ENCODE measurements around the gene MZB1.
A peak's percentile ranks its signal among the peaks of the same experiment; 100 is the strongest.

MZB1 gene

DNA sequence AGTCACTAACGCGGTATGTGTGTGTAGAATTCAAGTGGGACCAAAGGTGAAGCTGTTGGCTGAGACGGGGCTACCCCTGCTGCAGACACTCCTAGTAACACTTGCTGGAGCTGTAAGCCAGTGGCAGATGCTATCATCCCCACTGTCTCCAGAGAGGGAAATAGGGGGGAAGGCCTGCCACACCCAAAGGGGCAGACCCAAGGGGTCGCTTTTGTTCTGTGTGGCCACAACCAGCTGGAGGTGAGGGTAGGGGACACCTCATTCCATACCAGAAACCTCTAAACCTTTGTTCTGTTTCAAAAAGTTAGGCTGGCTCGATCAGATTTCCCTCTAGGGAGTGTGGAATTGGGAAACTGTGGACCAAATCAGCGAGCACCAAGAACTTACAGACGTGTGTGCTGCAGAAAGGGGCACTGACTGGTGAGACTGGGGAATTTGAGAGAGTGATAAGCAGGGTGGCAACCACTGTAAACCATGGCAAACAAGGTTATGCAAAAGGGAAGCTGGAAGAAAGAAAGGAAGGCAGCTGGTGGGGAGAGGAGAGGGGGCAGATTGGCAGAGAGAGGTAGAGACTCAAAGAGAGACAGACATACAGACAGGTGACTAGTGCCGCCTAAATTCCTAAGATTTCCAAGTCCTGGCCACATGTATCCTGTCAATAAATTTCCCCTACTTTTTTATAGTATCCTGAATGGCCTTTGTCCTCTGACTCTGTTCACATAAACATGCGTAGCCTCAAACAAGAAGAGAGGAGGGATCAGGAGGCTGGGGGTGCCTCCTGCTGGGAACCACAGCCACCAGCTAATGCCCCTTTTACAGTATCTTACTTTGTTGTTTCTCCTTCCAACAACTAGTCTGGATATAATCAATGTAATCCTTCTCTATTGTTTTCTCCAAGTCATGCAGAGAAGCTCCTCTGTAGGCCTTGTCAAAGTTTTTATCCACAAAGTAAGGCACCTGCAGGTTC is 29.8 kb upstream of the MZB1 start:
- Histone ChIP-seq H3K9ac (ENCODE audit: low read depth in 1 of 2, low read length in 2 of 2) (no peak overlapping the region), H3K9me3 (ENCODE audit: control insufficient read depth in 1 of 2, low read length in 2 of 2) (no peaks in the 10 kb centered on the region), H3K36me3 (ENCODE audit: control insufficient read depth in 1 of 2, insufficient read depth in 2 of 2, low read length in 2 of 2) (no peaks in the 10 kb centered on the region), H3K27ac (ENCODE audit: low read depth, low read length) (no peak overlapping the region), H3K4me1 (ENCODE audit: control insufficient read depth in 1 of 2, insufficient read depth in 2 of 2, low read length in 2 of 2) (peaks cover 44 to 46% of the 10 kb centered on the region in 2 donors), H3K27me3 (ENCODE audit: control insufficient read depth in 1 of 2, insufficient read depth in 2 of 2, low read length in 2 of 2) (no peaks in the 10 kb centered on the region), H3K4me3 (ENCODE audit: low read depth in 1 of 2, low read length in 2 of 2) (no peak overlapping the region)

- no peak overlapping the region for H3K4me3 ChIP-seq (ENCODE audit: low read depth in 1 of 2, low read length in 2 of 2)
- H3K9me3 ChIP-seq (ENCODE audit: control insufficient read depth in 1 of 2, low read length in 2 of 2), result no peaks in the 10 kb centered on the region
- H3K36me3 ChIP-seq (ENCODE audit: control insufficient read depth in 1 of 2, insufficient read depth in 2 of 2, low read length in 2 of 2), result no peaks in the 10 kb centered on the region
- peaks cover 50 to 51% of the 10 kb centered on the region in 2 donors for H3K4me1 ChIP-seq (ENCODE audit: control insufficient read depth in 1 of 2, insufficient read depth in 2 of 2, low read length in 2 of 2)
- no peaks in the 10 kb centered on the region for H3K27me3 ChIP-seq (ENCODE audit: control insufficient read depth in 1 of 2, insufficient read depth in 2 of 2, low read length in 2 of 2)
- no peak overlapping the region for H3K9ac ChIP-seq (ENCODE audit: low read depth in 1 of 2, low read length in 2 of 2)
- H3K27ac ChIP-seq (ENCODE audit: low read depth, low read length), result no peak overlapping the region
Observed at GRCh38 chr5:139418793-139419192, 29.1 kb upstream of the MZB1 start.

GRCh38 chr5:139417214-139417613 is 27.5 kb upstream of the MZB1 start:
- Histone ChIP-seq H3K27ac (ENCODE audit: low read depth, low read length) (no peak overlapping the region), H3K4me1 (ENCODE audit: control insufficient read depth in 1 of 2, insufficient read depth in 2 of 2, low read length in 2 of 2) (peaks cover 50 to 54% of the 10 kb centered on the region in 2 donors), H3K36me3 (ENCODE audit: control insufficient read depth in 1 of 2, insufficient read depth in 2 of 2, low read length in 2 of 2) (no peaks in the 10 kb centered on the region), H3K9me3 (ENCODE audit: control insufficient read depth in 1 of 2, low read length in 2 of 2) (no peaks in the 10 kb centered on the region), H3K9ac (ENCODE audit: low read depth in 1 of 2, low read length in 2 of 2) (no peak overlapping the region), H3K27me3 (ENCODE audit: control insufficient read depth in 1 of 2, insufficient read depth in 2 of 2, low read length in 2 of 2) (no peaks in the 10 kb centered on the region), H3K4me3 (ENCODE audit: low read depth in 1 of 2, low read length in 2 of 2) (no peak overlapping the region)

GRCh38 chr5:139416651-139417050 is 26.9 kb upstream of the MZB1 start:
- Histone ChIP-seq H3K27ac (ENCODE audit: low read depth, low read length) (no peak overlapping the region), H3K9ac (ENCODE audit: low read depth in 1 of 2, low read length in 2 of 2) (no peak overlapping the region), H3K4me3 (ENCODE audit: low read depth in 1 of 2, low read length in 2 of 2) (no peak overlapping the region), H3K4me1 (ENCODE audit: control insufficient read depth in 1 of 2, insufficient read depth in 2 of 2, low read length in 2 of 2) (peaks cover 50 to 54% of the 10 kb centered on the region in 2 donors), H3K9me3 (ENCODE audit: control insufficient read depth in 1 of 2, low read length in 2 of 2) (no peaks in the 10 kb centered on the region), H3K36me3 (ENCODE audit: control insufficient read depth in 1 of 2, insufficient read depth in 2 of 2, low read length in 2 of 2) (no peaks in the 10 kb centered on the region), H3K27me3 (ENCODE audit: control insufficient read depth in 1 of 2, insufficient read depth in 2 of 2, low read length in 2 of 2) (no peaks in the 10 kb centered on the region)

DNA sequence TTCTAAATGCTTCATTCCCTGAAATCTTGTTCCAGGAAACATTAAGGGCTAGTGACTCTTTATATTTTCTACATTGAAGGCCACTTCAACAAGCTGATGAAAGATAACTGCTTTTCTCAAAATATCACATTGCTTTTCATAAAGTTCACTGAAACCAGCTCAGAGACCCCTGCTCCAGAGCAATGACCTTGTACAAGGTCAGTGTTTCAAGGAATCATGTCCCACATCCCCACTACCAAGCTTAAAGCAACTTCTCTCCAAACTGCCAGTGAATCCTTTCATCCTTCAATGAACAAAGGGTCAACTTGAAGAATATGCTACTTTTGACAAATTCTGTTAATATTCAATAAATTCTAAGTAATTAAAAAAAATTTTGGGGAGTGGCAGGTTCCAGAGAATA is 26.2 kb upstream of the MZB1 start:
- Histone ChIP-seq H3K9me3 (ENCODE audit: control insufficient read depth in 1 of 2, low read length in 2 of 2) (no peaks in the 10 kb centered on the region), H3K36me3 (ENCODE audit: control insufficient read depth in 1 of 2, insufficient read depth in 2 of 2, low read length in 2 of 2) (no peaks in the 10 kb centered on the region), H3K4me3 (ENCODE audit: low read depth in 1 of 2, low read length in 2 of 2) (no peak overlapping the region), H3K27me3 (ENCODE audit: control insufficient read depth in 1 of 2, insufficient read depth in 2 of 2, low read length in 2 of 2) (no peaks in the 10 kb centered on the region), H3K4me1 (ENCODE audit: control insufficient read depth in 1 of 2, insufficient read depth in 2 of 2, low read length in 2 of 2) (peaks cover 50 to 54% of the 10 kb centered on the region in 2 donors), H3K27ac (ENCODE audit: low read depth, low read length) (no peak overlapping the region), H3K9ac (ENCODE audit: low read depth in 1 of 2, low read length in 2 of 2) (no peak overlapping the region)

- peaks cover 50 to 54% of the 10 kb centered on the region in 2 donors for H3K4me1 ChIP-seq (ENCODE audit: control insufficient read depth in 1 of 2, insufficient read depth in 2 of 2, low read length in 2 of 2)
- no peaks in the 10 kb centered on the region for H3K27me3 ChIP-seq (ENCODE audit: control insufficient read depth in 1 of 2, insufficient read depth in 2 of 2, low read length in 2 of 2)
- H3K4me3 ChIP-seq (ENCODE audit: low read depth in 1 of 2, low read length in 2 of 2), result peak overlapping the region in 1 of 2 donors; percentile 2
- no peaks in the 10 kb centered on the region for H3K9me3 ChIP-seq (ENCODE audit: control insufficient read depth in 1 of 2, low read length in 2 of 2)
- peak overlapping the region; percentile 15 to 22 for H3K9ac ChIP-seq (ENCODE audit: low read depth in 1 of 2, low read length in 2 of 2)
- H3K27ac ChIP-seq (ENCODE audit: low read depth, low read length), result no peak overlapping the region
- H3K36me3 ChIP-seq (ENCODE audit: control insufficient read depth in 1 of 2, insufficient read depth in 2 of 2, low read length in 2 of 2), result no peaks in the 10 kb centered on the region
Observed at GRCh38 chr5:139415221-139415861, 25.6 kb upstream of the MZB1 start.

DNA sequence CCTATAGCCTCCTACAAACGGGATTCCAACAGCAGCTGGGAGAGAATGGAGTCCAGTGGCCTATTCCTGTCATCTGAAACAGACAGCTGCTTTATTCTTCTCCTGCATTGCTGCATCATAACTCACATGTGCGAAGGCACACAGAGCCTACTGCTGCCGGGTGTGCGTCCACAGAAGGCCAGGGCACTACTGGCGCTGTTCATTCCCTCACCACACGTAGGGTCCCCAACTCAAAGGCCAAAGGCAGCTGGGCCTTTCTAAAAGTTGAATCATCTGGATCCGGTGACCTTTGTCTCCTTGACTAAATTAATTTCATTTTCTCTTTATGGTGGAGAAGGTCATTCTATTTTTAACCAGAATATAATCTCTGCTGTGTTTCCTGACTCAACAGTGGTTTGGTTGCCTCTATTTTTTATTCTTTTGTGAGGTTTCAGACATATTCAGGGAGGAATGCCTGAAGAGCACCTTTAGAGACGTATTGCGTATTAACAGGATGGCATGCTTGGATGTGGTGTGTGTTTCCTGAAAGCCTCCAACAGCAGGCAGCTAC is 24.9 kb upstream of the MZB1 start:
- peaks cover 45 to 48% of the 10 kb centered on the region in 2 donors for H3K4me1 ChIP-seq (ENCODE audit: control insufficient read depth in 1 of 2, insufficient read depth in 2 of 2, low read length in 2 of 2)
- H3K4me3 ChIP-seq (ENCODE audit: low read depth in 1 of 2, low read length in 2 of 2), result peak overlapping the region in 1 of 2 donors; percentile 14
- peak overlapping the region; percentile 6 for H3K27ac ChIP-seq (ENCODE audit: low read depth, low read length)
- H3K27me3 ChIP-seq (ENCODE audit: control insufficient read depth in 1 of 2, insufficient read depth in 2 of 2, low read length in 2 of 2), result no peaks in the 10 kb centered on the region
- peak overlapping the region; percentile 15 to 22 for H3K9ac ChIP-seq (ENCODE audit: low read depth in 1 of 2, low read length in 2 of 2)
- H3K36me3 ChIP-seq (ENCODE audit: control insufficient read depth in 1 of 2, insufficient read depth in 2 of 2, low read length in 2 of 2), result no peaks in the 10 kb centered on the region
- no peaks in the 10 kb centered on the region for H3K9me3 ChIP-seq (ENCODE audit: control insufficient read depth in 1 of 2, low read length in 2 of 2)

DNA sequence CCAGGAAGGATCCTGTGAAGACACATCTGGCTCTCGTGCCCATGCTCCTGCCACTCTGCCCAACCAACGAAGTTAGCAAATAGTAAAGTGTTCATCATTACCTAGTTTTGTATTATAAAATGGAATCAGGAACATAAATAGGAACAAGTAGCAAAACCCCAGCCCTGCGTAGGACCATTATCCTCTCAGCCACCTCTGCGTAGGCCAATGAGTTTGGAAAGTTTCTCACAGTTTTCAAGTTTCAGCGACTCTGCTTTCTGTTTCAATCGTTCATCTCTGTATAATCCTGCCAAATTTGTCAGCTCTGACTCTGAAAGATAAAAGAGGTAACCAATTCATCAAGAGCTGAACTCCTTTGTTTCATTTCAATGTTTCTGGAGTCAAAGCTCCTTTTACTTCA is 24.2 kb upstream of the MZB1 start:
- Histone ChIP-seq H3K27ac (ENCODE audit: low read depth, low read length) (no peak overlapping the region), H3K4me1 (ENCODE audit: control insufficient read depth in 1 of 2, insufficient read depth in 2 of 2, low read length in 2 of 2) (peaks cover 38 to 41% of the 10 kb centered on the region in 2 donors), H3K9me3 (ENCODE audit: control insufficient read depth in 1 of 2, low read length in 2 of 2) (no peaks in the 10 kb centered on the region), H3K36me3 (ENCODE audit: control insufficient read depth in 1 of 2, insufficient read depth in 2 of 2, low read length in 2 of 2) (no peaks in the 10 kb centered on the region), H3K4me3 (ENCODE audit: low read depth in 1 of 2, low read length in 2 of 2) (no peak overlapping the region), H3K9ac (ENCODE audit: low read depth in 1 of 2, low read length in 2 of 2) (peak overlapping the region in 1 of 2 donors; percentile 22), H3K27me3 (ENCODE audit: control insufficient read depth in 1 of 2, insufficient read depth in 2 of 2, low read length in 2 of 2) (no peaks in the 10 kb centered on the region)

GRCh38 chr5:139413153-139413552 is 23.4 kb upstream of the MZB1 start:
- peaks cover 30 to 34% of the 10 kb centered on the region in 2 donors for H3K4me1 ChIP-seq (ENCODE audit: control insufficient read depth in 1 of 2, insufficient read depth in 2 of 2, low read length in 2 of 2)
- no peak overlapping the region for H3K27ac ChIP-seq (ENCODE audit: low read depth, low read length)
- no peaks in the 10 kb centered on the region for H3K36me3 ChIP-seq (ENCODE audit: control insufficient read depth in 1 of 2, insufficient read depth in 2 of 2, low read length in 2 of 2)

More at GRCh38 chr5:139413153-139413552, 23.4 kb upstream of the MZB1 start:
- H3K27me3 ChIP-seq (ENCODE audit: control insufficient read depth in 1 of 2, insufficient read depth in 2 of 2, low read length in 2 of 2), result no peaks in the 10 kb centered on the region
- H3K4me3 ChIP-seq (ENCODE audit: low read depth in 1 of 2, low read length in 2 of 2), result no peak overlapping the region
- no peaks in the 10 kb centered on the region for H3K9me3 ChIP-seq (ENCODE audit: control insufficient read depth in 1 of 2, low read length in 2 of 2)
- no peak overlapping the region for H3K9ac ChIP-seq (ENCODE audit: low read depth in 1 of 2, low read length in 2 of 2)

Measured in duodenal mucosa (tissue), 2 donors.